Eye (tissue), 1 donor: ENCODE results near the gene HTR3A.
A peak's percentile ranks its signal among the peaks of the same experiment; 100 is the strongest.

Source experiments
- DNase-seq: peaks from one replicate; pipeline ENCODE4 v3.0.0-alpha.2; 2015

HTR3A gene

DNA sequence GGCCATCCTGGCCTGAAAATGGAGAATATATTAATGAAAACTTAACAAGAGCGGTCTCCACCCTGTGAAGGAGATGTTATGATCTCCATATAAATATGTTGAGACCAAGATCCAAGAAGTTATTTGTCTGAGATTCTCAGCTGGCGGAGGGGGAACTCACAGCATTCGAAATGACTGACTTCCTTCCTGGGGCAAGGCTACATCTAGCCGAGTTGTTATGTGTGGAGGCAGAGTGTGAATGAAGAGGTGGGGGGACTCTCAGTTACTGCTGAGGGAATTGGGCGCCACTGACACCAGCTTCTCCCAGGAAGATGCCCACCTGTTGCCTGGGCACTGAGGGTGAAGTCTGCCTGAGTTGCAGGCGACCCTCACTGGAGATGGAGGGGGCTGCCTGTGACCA is 5.9 kb downstream of the HTR3A start:
- no peak for DNase-seq

DNA sequence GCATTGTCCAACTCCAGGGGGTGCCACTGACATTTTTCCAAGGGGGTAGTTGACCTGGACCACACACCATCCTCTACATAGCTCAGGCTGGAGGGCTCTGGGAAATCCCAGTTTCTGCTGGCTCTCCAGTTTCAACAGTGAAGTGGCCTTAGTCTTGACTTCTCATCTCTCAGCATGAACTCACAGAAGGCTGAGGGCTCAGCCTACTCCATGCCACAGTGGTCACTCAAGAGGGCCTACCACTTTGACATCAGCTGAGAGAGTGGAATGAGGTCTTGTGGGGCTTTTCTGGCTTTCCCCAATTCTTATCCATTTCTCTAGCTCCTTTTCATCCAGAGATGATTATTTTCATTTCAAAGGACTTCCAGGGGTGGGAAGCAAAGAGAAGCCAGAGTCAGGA is 7.4 kb downstream of the HTR3A start:
- no peak for DNase-seq

DNA sequence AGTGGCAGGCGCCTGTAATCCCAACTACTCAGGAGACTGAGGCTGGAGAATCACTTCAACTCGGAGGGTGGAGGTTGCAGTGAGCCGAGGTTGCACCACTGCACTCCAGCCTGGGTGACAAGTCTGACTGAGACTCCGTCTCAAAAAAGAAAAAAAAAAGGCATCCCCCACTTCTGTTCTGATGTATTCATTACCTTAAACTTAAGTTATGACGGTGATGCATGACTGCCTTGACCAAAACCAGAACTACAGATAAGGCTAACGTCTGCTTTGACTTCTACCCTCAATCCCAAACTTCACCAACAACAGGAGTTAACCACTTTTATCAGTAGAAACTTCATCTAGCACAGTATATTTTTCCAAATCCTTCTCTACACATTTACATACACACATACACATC is 9.9 kb downstream of the HTR3A start:
- DNase-seq: no peak

DNA sequence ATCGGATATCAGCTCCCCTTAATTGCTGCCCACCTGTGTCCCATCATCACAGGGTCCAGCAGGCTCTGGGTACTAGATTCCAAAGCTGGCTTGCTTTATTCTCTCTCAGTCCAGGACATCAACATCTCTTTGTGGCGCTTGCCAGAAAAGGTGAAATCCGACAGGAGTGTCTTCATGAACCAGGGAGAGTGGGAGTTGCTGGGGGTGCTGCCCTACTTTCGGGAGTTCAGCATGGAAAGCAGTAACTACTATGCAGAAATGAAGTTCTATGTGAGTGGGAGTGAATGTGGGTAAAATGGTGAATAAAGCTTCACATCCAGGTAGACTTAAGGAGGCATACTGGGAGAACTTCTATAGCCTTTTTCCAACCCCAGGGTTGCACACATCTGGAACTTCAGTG is 11.0 kb downstream of the HTR3A start:
- no peak for DNase-seq

DNA sequence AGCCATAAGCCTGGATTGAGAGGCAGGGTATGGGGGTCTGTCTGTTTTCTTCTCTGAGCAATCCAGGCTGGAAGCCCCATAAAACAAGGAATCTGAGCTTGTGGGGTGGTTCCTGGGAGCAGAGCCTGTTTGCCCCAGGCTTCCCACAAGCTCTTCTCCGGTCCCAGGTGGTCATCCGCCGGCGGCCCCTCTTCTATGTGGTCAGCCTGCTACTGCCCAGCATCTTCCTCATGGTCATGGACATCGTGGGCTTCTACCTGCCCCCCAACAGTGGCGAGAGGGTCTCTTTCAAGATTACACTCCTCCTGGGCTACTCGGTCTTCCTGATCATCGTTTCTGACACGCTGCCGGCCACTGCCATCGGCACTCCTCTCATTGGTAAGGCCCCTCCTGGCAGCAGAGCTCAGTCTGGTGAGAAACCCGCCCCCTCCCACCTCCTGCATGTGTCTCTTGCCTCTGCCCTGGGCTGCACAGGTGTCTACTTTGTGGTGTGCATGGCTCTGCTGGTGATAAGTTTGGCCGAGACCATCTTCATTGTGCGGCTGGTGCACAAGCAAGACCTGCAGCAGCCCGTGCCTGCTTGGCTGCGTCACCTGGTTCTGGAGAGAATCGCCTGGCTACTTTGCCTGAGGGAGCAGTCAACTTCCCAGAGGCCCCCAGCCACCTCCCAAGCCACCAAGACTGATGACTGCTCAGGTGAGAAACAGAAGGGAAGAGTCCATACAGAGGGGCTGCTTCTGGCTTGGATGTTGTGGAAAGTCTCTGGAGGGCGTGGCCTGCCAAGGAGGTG is 11.6 kb downstream of the HTR3A start:
- DNase-seq: no peak

DNA sequence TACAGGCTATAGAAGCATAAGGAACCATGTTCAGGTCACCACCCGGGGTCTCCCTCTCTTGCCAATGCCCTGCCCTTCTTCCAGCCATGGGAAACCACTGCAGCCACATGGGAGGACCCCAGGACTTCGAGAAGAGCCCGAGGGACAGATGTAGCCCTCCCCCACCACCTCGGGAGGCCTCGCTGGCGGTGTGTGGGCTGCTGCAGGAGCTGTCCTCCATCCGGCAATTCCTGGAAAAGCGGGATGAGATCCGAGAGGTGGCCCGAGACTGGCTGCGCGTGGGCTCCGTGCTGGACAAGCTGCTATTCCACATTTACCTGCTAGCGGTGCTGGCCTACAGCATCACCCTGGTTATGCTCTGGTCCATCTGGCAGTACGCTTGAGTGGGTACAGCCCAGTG is 14.5 kb downstream of the HTR3A start:
- no peak for DNase-seq

DNA sequence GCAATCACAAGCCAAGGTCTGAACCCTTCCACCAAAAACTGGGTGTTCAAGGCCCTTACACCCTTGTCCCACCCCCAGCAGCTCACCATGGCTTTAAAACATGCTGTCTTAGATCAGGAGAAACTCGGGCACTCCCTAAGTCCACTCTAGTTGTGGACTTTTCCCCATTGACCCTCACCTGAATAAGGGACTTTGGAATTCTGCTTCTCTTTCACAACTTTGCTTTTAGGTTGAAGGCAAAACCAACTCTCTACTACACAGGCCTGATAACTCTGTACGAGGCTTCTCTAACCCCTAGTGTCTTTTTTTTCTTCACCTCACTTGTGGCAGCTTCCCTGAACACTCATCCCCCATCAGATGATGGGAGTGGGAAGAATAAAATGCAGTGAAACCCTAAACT is 15.0 kb downstream of the HTR3A start:
- no peak for DNase-seq

DNA sequence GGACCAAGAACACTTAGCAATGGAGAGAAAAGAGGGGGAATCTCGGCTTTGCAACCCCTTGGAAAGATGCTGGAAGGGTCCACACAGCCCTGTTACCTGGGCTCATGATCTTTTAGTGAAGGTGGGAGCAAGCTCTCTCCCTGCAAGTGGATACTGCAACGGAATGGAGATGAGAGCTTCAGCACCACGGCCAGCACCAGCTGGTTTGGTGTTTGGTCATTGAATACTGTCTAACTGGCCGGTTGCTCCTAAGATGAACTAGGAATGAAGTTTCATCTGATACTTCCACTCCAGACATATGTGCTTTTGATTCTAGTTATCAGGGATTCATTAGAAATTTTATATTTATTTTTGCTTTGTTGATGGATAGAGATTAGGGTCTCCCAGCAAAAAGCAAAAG is 16.3 kb downstream of the HTR3A start:
- DNase-seq: peak; percentile 84

DNA sequence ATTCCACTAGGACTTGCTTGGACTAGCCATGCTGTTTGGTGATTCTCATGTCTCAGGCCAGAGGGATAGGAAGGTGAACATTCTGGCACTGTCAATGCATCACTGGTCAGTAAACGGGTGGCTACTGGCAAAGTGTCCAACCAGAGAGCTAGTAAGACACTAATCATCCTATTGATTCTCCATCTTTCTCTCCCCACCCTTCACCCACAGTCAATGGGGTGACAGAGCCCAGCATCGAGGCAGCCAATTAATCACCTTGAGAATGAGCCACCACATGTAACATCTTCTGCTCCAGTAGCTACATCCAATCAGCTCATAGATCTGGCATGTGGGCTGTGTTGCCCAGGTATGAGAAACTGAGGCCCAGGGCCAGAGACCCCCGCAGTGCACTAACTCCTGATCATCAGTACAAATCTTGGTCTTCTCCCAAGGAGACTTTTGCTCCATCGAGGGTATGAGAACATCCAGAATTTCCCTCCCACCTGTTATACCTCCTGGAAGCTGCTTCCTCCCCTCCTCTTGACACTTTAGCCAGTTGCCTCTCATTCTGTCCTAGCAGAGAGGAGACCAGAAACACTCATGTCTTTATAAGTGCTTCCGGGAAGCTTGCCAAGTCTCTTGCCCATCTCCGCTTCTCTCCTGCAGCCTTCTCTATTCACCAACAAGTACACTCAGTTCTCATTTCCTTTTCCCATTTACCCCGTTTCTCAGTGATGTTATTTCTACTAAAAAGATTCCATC is 17.0 kb downstream of the HTR3A start:
- DNase-seq: no peak

DNA sequence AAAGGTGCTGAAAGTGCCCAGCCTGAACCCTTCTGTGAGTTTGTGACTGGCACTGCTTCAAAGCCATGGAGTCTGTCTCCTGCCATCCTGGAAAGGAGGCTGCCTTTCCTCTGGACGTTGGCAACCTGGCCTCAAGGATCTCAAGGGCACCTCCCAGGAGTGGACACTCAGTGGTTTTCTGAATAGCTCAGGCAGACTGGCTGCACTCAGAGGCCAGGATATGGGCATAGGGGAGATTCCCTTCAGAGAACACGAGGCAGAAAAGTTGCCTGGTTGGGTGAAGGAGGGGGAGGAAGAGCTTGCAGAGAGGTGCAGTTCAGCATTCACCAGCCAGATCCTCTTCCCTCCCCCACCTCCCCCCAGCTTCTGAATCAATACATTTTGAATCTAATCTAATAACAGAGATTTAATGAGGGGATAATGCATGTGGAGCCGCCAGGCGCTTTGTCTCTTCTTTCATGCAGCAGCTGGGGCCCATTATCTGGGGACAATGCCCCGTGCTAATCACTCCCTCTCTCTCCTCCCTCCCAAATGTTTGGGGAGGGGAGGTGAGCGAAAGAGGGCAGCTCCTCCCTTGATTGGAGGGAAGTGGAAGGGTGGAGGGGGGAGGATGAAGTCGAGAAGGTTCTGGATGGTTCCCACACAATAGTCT is 17.7 kb downstream of the HTR3A start:
- peak; percentile 87 for DNase-seq

DNA sequence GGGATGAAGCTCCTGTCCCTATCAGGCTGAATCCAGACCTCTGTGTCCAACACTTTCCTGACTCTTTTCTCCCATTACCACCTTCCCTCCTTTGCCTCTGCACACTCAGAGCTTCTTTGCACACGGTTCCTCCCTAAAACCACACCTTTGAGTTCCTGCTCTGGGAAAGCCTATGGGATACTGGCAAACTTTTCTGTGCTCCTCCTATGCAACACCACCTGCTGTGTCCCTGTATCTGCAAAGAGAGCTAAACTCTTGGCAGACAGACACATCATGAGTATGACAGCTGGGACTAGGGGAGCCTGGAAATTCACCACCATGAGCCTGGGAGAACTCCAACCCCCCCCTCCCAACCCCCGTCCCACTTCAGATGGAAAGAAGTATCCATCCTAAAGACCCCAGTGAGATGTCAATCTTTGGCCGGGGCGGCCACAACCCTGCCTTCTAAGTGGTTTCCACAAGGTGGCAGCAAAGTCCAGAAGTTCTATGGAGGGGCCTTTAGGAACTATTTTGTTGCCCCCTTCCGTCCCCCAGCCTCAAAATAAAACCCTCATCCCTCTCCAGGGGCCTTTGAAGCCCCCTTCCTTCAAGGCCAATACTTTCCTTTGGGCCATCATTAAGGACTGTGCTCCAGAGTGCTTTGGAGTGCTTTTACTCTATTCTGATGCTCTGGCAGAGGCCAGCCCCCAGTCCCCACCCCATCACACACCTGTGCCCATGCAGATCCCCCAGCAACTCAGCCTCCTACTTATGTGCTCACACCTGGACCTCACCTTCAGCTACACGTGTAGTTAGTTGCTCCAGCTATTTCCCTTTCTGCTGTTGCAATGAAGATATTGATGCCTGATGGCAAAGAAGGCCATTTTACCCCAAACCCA is 19.4 kb downstream of the HTR3A start:
- DNase-seq: peak; percentile 66

DNA sequence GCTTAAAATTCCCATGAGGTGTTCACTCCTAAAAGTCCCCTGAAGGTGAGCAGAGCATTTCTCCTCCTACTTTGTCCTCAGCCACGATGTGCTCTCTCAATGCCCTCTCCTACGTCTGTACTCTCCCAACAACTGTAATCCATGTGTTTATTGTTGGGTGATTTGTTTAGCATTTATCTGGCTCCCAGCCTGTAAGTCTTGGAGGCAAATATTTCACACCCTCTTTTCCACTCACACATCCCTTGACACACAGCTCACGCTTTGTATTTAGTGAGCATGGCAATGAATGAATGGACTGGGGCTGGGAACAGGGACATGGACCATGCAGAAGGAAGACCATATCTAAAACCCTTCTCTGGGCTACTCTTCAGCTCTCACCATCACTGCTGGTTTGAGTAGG is 22.6 kb downstream of the HTR3A start:
- no peak for DNase-seq

DNA sequence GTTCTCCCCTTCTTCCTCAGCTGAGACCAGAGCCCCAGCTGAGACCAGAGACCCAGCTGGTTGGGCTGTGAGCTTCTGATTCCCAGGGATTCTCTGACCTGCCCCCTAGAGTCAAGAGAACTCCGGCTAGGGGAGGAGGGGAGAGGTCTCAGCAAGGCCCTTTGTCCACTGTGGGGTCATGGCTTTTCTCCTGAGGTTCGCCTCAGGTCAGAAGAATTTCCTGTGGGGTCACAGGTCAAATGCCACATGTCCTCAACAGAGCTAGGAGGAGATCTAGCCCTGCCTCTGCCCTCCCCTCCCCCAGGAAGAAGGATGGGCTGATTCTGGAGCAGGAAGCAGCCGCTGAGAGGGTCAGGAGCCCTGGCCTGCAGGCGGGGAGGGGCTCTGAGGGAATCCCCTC is 23.7 kb downstream of the HTR3A start:
- DNase-seq: no peak

DNA sequence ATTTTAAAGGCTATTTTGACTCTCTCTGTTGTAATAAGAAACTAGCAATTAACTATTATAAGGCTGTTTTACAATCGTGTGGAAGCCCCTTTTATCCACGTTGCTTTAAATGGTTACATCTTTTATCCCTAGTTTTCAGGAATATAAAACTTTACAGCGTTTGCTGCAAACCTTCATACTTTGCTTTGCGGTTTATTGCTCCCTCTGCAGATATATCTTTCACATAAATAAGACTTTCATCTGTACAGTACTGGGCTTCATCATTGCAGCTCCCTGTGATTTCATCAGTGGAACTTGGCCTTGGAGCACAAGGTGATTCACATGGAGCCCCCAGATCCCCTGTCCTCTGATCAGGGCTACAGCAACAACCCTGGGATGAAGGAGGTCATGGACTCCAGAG is 25.6 kb downstream of the HTR3A start:
- no peak for DNase-seq

DNA sequence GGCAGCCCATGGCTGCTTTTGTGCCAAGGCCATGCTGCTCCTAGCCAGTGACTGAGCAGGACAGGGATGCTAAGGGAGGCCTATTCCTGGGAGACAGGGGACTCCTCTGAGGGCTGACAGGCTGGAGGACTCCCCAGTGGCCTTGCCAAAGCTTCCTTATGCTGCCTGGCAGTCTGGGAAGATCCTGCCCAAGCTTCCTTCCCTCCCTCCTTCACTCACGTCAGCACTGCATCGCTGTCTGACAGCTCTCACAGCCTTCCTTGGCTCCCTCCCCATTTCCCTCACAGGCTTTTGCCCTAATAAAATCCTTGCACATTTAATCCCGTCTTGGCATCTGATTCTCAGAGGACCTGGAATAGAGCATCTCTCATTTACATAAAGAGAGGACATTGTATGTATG is 26.5 kb downstream of the HTR3A start:
- no peak for DNase-seq

DNA sequence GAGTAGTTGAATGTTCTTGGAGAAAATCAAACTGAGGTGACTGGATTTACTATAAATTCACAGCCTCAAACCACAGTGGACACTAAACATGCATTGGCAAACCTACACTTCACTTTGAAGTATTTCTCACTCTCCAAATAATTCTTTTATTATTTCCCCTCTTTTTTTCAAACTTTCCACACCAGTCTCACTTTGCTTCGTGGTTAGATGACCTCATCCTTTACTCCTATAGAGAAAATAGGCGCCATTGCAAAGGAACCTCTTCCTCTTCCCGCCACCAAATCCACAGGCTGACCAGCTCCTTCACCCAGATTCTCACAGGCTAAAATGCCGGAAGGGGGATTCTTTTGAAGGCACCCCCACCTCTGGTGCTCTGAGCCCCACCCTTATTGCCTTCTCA is 33.4 kb downstream of the HTR3A start:
- DNase-seq: no peak

DNA sequence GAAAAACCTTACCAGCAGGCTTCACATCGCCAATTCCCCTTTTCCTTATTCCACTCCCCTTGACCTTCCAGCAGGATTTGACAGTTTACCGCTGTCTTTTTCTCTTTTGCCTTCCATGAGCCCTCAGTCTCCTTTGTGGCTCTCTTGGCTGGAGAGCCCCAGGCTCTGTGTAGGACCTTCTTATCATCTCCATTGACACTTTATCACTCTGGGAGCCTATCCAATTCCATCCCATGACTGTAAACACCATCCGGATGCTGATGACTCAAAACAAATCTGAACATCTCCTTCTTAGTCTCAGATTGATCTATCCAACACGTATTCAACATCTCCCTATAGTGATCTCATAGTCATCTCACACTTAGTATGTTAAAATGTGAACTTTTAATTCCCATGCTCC is 36.0 kb downstream of the HTR3A start:
- no peak for DNase-seq

DNA sequence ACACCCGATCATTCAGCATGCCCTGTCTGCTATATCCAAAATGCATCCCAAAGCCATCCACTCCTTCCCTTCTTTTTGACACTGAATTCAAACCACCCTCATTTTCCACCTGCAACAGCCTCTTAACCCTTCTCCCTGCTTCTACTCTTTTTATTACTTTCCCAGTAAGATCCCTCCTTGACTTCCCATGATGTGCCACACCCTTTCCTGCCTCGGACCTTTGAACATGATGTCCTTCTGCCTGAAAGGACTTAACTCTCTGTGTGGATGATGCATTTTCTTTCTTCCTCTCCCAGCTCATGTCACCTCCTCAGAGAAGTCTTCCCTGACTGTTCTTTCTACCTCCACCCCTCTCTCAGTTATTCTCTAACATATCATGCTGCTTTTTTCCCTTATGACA is 36.5 kb downstream of the HTR3A start:
- DNase-seq: no peak

DNA sequence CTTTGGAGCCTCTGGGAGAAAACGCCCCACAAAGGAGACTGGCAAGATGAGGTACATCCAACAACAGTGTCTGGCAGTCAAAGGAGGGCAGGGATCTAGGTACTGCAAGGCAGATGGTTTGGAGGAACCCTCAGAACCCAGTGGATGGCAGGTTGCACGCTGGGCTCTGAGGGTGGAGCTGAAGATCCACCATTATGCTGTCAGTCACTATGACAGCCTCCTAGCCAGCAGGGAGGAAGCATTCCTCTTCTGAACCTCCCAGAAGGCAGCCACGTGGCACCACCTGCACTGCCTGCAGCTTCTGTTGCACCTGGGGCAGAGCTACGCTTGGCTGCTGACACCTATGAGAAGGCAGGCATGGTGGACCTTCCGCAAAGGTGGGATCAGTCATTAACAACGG is 40.2 kb downstream of the HTR3A start:
- no peak for DNase-seq

DNA sequence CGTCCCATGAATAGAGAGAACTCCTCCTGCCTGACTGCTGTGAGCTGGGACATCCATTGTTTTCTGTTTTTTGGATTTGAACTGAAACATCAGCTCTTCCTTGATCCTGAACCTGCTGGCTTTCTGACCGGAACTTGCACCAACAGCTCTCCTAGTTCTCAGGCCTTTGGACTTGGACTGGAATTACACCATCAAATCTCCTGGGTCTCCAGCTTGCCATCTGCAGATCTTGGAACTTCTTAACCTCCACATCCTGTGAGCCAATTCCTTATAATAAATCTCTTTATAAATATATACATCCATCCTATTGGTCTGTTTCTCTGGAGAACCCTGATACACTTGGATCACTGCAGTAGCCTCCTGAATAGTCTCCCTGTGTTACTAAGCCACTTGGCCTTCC is 42.1 kb downstream of the HTR3A start:
- DNase-seq: no peak

DNA sequence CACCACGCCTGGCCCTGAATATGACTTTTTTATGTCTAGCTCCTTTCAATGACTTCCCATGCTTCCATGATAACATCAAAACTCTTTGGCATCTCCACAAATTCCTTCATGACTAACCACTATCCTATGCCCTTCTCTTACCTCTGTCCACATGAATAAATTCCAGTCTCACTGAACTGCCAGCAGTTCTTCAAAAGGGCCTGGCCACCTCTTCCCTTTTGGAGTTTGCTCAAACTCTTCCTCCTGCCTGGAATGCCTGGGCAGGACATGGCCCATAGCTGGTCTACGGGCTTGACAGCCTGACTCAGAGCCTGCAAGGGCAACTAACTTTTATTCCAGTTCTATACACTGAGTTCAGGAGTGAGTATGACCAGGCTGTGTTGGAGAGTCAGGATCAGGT is 42.8 kb downstream of the HTR3A start:
- no peak for DNase-seq

DNA sequence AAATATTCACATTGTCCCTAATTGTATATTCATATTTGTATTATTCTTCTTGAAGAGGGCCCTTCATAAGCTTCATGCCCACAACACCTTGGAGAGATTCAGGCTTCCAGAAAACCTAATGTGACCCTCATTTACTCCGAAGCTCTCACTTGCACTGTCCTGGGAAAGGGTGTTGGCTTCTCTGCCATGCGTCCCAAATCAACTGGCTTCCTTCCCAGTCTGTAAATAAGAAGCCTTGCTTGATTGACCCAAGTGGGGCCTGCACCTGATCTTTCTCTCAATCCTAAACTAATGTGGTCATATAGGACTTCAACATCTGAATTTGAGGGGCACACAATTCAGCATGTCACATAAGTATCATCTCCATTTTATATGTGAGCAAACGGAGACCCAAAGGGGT is 44.1 kb downstream of the HTR3A start:
- no peak for DNase-seq

DNA sequence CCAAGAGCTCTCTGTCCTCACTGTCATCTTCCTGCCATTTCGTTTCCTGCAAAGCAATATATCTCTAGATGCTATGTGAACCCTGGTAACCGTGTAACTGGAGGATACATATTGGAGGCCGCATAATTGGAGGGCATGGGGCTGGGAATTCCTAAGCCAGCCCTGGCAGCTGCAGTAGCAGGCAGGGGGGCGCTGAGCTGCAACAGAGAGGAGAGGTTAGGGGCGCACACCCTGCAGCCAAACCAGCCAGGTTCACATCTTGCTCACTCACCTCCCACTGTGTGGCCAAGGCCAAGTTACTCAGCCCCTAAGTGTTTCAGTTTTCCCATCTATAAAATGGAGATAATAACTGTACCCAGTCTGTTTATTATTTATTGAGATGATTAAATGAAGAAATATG is 44.7 kb downstream of the HTR3A start:
- no peak for DNase-seq
